ENCODE data around the gene PAFAH1B2.

The PAFAH1B2 gene, protein sequence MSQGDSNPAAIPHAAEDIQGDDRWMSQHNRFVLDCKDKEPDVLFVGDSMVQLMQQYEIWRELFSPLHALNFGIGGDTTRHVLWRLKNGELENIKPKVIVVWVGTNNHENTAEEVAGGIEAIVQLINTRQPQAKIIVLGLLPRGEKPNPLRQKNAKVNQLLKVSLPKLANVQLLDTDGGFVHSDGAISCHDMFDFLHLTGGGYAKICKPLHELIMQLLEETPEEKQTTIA

GRCh38 chr11:117143871-117144476 lies at the start of gene PAFAH1B2:
TSS of gene PAFAH1B2 (plus strand) at chr11:117144287. CDS start at chr11:117152448, 8,161 bp downstream.
- peak within 1 kb of the TSS; percentile 78 for H3K4me3 ChIP-seq (ENCODE audit: low read length)
- TF ChIP-seq ZNF274 (IDR thresholded peaks at IDR 0.05; ENCODE audit: low read depth, low read length), result no peak

- H3K4me3 ChIP-seq (ENCODE audit: low read length), result no peak overlapping the region
- no peak for TF ChIP-seq ZNF274 (IDR thresholded peaks at IDR 0.05; ENCODE audit: low read depth, low read length)
Observed at GRCh38 chr11:117094776-117095175, 49.3 kb upstream of the PAFAH1B2 start.

GRCh38 chr11:117095284-117096161 lies 48.6 kb upstream of the PAFAH1B2 start:
- no peak for TF ChIP-seq ZNF274 (IDR thresholded peaks at IDR 0.05; ENCODE audit: low read depth, low read length)
- H3K4me3 ChIP-seq (ENCODE audit: low read length), result peak overlapping the region; percentile 36

DNA sequence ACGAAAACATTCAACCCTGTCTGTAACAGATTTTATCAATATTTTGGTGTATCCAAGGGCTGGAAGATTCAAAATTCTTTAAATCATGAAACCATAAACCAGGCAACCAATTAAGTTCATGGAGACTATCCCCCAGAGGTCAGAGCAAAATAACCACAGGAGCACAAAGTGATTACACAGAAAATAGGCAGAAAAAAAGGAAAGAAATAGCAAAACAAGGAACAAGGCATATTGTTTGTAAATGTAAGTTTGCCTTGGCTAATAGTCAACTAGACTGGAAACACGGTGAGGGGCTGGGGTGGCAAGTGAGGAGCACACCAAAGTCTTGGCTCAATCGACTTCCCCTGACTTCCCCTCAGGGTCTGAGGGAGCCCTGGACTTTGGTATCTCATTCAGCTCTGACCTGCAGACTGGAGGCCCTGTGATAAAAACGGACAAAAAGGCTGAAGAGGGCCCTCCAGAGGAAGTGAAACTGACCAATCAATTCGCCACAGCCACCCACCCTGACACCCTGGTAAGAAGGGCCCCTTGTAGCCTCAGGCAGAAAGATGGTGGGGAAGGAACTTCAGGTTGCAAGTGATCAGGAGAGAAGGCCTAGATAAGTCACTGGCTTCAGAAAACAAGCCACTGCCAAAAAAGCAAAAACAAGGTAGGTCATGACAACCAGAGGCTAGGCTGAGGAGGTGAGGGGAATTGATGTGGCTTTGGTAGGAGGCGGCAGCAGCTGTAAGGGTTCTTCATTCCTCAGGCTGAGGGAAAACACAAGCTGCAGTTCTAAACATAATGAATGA lies 47.7 kb upstream of the PAFAH1B2 start:
- TF ChIP-seq ZNF274 (IDR thresholded peaks at IDR 0.05; ENCODE audit: low read depth, low read length), result no peak
- H3K4me3 ChIP-seq (ENCODE audit: low read length), result peak overlapping the region; percentile 78; the same call in 1 of the 2 replicates

GRCh38 chr11:117097014-117097388 lies 47.1 kb upstream of the PAFAH1B2 start:
- peak overlapping the region; percentile 78 for H3K4me3 ChIP-seq (ENCODE audit: low read length)
- TF ChIP-seq ZNF274 (IDR thresholded peaks at IDR 0.05; ENCODE audit: low read depth, low read length), result no peak

GRCh38 chr11:117097389-117098268 lies 46.5 kb upstream of the PAFAH1B2 start:
- no peak for TF ChIP-seq ZNF274 (IDR thresholded peaks at IDR 0.05; ENCODE audit: low read depth, low read length)
- peak overlapping the region; percentile 78 for H3K4me3 ChIP-seq (ENCODE audit: low read length)

GRCh38 chr11:117098269-117099232 lies 45.5 kb upstream of the PAFAH1B2 start, which contains the start of gene SIK3:
TSS of gene SIK3 (minus strand) at chr11:117098428. CDS start at chr11:117098415, 13 bp downstream.
- peak within 1 kb of the TSS; percentile 78 for H3K4me3 ChIP-seq (ENCODE audit: low read length)
- TF ChIP-seq ZNF274 (IDR thresholded peaks at IDR 0.05; ENCODE audit: low read depth, low read length), result no peak

DNA sequence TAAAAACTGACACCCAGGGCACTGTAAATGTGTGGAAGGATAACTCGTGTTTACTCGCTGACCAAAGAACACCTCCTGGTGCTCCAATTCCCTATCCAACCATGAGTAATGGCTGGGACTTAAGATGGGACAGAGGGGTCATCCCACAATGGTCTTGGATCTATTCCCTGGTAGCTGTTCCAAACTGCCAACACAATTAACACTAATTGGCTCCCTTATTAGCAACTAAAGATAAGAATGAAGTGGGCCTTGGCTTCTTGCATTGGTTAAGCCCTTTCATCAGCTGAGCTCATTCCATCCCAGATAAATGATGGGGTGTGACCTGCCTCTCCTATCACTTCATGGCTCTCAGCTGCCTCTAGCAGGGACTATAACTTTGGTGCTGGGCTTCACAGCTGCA lies 44.4 kb upstream of the PAFAH1B2 start:
- no peak for TF ChIP-seq ZNF274 (IDR thresholded peaks at IDR 0.05; ENCODE audit: low read depth, low read length)
- no peak overlapping the region for H3K4me3 ChIP-seq (ENCODE audit: low read length)

DNA sequence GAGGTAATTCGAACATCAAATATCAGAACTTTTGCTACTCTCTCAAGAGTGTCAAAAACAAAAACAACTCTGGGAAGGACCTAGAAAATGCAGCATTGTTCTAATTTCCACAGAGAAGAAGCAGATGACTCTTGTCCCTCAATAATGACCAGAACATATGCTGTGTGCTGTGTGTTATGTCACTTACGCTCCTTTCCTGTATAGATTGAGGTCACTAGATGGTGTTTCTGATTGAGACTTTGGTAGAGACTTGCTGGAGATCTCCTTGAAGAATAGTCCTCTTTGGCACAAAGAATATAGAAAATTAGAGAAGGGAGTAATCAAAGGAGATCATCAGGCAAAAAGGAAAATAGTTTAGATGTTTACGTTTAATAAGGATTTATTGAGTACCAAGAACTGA lies 43.5 kb upstream of the PAFAH1B2 start:
- TF ChIP-seq ZNF274 (IDR thresholded peaks at IDR 0.05; ENCODE audit: low read depth, low read length), result no peak
- no peak overlapping the region for H3K4me3 ChIP-seq (ENCODE audit: low read length)

GRCh38 chr11:117107701-117108590 lies 36.1 kb upstream of the PAFAH1B2 start:
- no peak overlapping the region for H3K4me3 ChIP-seq (ENCODE audit: low read length)
- no peak for TF ChIP-seq ZNF274 (IDR thresholded peaks at IDR 0.05; ENCODE audit: low read depth, low read length)
